Gastrocnemius medialis (tissue), 4 donors: ENCODE results near the gene NPAS3.

ENCODE experiments used
- POLR2A ChIP-seq, 2 donors: fragments of 450-650 bp; IDR thresholded peaks; one replicate each; pipeline ENCODE4 v1.6.1; 2017; ENCODE audit warnings: antibody characterized with exemption in 2 of 2, mild to moderate bottlenecking in 2 of 2, moderate library complexity in 2 of 2
- TF ChIP-seq, protein P1 (sequence below), 5 experiments: fragments of 450-650 bp in 3 of 5; fragments of 200-600 bp in 2 of 5; sonication (generic) in 2 of 5; IDR thresholded peaks in 4 of 5; conservative IDR thresholded peaks in 1 of 5; 1 replicate in 4 of 5; 2 replicates in 1 of 5; pipeline ENCODE4 v1.5.1; 2016 to 2019; ENCODE audit warnings: antibody characterized with exemption in 5 of 5, mild to moderate bottlenecking in 3 of 5, moderate library complexity in 3 of 5

DNA sequence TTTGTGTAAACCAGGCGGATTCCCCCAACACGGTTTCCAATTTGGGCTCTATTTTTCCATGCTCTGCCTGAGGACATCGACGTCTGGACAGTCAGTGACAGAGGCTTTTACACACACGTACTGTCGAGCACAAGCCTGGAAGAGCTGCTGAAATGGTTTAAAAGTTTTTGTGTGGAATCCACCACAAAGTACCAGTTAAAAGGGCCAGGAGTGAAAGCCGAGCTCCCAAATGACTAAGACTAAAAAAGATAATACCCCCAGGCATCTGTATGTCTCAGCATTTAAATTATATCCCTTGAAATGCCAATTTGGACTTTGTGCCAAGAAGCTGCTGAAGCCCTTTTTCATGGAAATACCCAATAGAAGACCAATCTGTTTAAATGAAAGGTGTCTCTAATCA is 839.0 kb downstream of the NPAS3 start:
- TF ChIP-seq, protein P1, sequence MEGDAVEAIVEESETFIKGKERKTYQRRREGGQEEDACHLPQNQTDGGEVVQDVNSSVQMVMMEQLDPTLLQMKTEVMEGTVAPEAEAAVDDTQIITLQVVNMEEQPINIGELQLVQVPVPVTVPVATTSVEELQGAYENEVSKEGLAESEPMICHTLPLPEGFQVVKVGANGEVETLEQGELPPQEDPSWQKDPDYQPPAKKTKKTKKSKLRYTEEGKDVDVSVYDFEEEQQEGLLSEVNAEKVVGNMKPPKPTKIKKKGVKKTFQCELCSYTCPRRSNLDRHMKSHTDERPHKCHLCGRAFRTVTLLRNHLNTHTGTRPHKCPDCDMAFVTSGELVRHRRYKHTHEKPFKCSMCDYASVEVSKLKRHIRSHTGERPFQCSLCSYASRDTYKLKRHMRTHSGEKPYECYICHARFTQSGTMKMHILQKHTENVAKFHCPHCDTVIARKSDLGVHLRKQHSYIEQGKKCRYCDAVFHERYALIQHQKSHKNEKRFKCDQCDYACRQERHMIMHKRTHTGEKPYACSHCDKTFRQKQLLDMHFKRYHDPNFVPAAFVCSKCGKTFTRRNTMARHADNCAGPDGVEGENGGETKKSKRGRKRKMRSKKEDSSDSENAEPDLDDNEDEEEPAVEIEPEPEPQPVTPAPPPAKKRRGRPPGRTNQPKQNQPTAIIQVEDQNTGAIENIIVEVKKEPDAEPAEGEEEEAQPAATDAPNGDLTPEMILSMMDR (IDR thresholded peaks at IDR 0.05 in 4 of 5, conservative IDR thresholded peaks at IDR 0.05 in 1 of 5) = no peak
- TF ChIP-seq POLR2A (IDR thresholded peaks at IDR 0.05) = no peak
